M059J (cell line): Measurements from ENCODE around the gene SCN4A. TPM values are rescaled to one million over a fixed set of nuclear protein-coding genes. Genes with fewer than 3 reads are reported as not detected.
"Not testable (repeated sequence)": the region's sequence is repeated elsewhere in the genome, so short reads cannot be mapped to it uniquely, and the experiment has no call there.

Experiments
- DNase-seq: peaks from one replicate; pipeline ENCODE4 v3.0.0-alpha.2; 2012; ENCODE audit warnings: low read depth
- total RNA-seq: library from RNA; depleted of rRNA; stranded (reverse); fragments of >200 nt; shearing (Covaris generic); gene quantifications from 2 replicates; pipeline ENCODE4 v1.2.3, GENCODE V29; 2014

SCN4A gene
- total RNA-seq, 1 experiment from 2014 or later, result not detected

- no peak for DNase-seq
Observed at GRCh38 chr17:63916566-63917185, 56.0 kb downstream of the SCN4A start.

GRCh38 chr17:63915753-63916152, 57.0 kb downstream of the SCN4A start:
- not testable (repeated sequence) for DNase-seq

DNA sequence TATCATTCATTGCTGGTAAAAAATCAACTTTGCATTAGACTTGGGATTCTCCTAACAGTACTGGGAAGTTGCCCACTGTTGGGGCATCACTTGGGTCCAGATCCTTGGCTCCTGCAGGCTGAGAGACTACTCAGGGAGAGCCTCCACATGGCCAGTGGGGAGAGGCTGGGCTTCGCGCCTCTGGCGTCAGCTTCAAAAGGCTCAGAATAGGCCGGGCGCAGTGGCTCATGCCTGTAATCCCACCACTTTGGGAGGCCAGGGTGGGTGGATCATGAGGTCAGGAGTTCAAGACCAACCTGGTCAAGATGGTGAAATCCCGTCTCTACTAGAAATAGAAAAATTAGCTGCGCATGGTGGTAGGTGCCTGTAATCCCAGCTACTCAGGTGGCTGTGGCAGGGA, 58.2 kb downstream of the SCN4A start:
- DNase-seq, result no peak

DNA sequence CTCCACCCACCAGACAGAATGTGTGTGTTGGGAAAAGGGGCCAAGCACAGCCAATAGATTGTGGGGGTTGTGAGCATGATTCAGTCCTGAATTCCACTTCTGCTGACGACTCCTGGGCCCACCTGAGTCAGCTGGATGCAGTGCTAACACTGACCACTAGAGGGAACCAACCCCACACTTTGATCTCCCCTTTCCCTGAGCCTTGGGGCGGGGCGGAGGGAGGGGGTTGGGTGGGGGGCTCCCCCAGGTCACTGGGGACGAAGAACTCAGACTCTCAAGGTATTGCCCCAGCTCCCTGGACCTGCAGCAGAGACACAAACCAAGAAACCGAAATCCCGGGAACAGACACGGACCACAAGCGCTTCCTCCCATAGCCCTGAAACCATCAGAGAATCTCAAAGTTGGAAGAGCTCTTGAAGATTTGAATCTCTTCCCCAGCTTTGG, 61.0 kb downstream of the SCN4A start:
- peak; percentile 20 for DNase-seq

DNA sequence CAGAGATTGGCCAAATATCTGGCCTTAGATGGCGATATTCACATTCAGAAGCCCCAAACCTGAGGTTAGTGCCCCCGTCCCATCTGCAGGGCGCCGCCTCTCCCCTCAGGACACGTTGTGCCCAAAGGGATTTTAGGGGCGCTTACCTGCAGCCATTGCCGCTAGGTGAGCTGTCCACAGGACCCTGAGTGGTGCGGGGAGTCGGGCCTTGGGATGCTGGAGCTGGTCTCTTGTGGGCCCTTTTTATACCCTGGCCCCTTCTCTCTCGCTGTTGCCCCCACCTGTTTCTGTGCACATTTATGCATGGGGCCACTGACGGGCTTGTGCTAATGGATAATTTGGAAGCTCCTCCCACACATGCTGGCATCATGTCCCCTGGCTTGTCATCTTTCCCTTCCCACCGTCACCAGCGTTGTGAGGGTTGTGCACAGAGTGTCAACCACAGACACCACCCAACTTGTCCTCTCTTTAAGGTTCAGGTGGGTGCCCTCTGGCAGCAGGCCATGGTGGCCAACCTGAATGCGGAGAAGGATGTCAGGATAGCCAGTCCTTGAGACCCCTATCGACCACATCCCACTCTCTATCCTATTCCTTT, 61.6 kb downstream of the SCN4A start, which contains the start of gene CSHL1:
Gene CSHL1 (minus strand): TSS at position 218 of the 595 bp plus-strand sequence. CDS start 62 bp downstream, at position 156.
- no peak for DNase-seq

- DNase-seq, result no peak
Observed at GRCh38 chr17:63910096-63910495, 62.6 kb downstream of the SCN4A start.

- DNase-seq, result not testable (repeated sequence)
Observed at GRCh38 chr17:63909586-63909985, 63.1 kb downstream of the SCN4A start.

- peak; percentile 19 for DNase-seq
Observed at GRCh38 chr17:63907161-63907778, 65.4 kb downstream of the SCN4A start.

DNA sequence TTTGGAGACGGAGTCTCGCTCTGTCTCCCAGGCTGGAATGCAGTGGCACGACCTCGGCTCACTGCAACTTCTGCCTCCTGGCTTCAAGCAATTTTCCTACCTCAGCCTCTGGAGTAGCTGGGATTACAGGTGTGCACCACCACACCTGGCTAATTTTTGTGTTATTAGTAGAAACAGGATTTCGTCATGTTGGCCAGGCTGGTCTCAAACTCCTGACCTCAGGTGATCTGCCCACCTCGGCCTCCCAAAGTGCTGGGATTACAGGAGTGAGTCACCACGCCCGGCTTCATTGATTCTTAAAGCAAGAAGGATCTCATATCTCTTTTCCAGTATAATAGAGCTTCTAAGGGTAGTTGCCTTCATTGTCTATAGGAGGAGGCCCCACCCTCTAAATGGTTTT, 67.9 kb downstream of the SCN4A start:
- not testable (repeated sequence) for DNase-seq

DNA sequence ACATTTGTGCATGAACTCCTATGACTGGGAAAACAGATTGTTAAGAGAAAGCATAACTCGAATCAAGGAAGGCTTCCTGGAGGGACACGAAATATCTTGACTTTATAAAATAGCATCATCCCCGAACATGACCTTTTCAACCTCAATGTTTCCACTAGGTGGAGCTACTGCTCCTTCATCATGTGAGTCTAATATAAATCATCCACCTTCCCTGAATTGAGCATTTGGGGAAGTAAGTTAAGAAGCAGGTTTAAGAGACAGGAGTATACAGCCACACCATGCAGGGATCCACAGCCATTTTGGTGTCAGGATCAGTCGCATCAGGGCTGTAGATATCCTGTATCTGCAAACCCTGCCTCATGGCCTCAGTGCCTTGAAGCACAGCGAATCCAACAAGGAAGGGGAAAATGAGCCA, 68.9 kb downstream of the SCN4A start:
- not testable (repeated sequence) for DNase-seq

- DNase-seq, result not testable (repeated sequence)
Observed at GRCh38 chr17:63901971-63902370, 70.7 kb downstream of the SCN4A start.

DNA sequence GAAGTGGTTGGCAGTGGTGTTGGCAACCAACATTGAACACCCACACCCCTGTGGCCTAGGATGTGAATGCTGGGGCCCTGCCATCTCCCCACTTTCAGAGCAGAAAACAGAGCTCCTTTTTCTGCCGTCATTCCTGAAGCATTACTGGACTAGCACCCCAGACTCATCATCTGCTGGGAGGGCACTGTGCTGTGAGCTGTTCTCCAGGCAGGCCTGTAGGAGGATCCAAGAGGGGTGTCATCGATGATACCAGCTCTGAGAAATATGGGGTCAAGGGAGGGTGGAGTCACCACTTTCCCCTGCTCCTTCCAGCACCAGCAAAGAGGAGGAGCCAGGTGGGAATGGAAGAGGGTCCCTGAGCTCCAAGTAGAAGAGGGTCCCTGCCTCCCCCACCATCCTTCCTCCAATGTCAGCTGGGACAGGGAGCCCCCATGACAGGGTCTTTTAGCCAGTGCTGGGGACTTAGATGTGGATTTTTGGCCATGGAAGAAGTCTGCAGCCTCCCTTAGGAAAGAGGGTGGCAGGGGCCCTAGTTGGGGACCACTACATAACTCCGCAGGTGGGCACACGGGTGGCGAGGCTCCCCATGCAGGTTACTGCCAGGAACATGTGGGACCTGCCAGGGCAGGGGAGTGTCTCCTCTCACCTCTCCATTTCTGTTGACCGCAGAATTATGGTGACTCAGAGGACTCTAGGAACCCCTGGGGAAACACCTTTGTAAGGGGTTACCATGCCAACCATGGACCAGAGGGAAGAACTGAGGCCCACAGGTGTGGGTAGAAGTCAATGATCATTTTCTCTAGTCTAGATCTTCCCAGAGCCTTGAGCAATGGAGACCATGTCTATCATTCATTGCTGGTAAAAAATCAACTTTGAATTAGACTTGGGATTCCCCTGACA, 73.6 kb downstream of the SCN4A start:
- peak; percentile 36 for DNase-seq

DNA sequence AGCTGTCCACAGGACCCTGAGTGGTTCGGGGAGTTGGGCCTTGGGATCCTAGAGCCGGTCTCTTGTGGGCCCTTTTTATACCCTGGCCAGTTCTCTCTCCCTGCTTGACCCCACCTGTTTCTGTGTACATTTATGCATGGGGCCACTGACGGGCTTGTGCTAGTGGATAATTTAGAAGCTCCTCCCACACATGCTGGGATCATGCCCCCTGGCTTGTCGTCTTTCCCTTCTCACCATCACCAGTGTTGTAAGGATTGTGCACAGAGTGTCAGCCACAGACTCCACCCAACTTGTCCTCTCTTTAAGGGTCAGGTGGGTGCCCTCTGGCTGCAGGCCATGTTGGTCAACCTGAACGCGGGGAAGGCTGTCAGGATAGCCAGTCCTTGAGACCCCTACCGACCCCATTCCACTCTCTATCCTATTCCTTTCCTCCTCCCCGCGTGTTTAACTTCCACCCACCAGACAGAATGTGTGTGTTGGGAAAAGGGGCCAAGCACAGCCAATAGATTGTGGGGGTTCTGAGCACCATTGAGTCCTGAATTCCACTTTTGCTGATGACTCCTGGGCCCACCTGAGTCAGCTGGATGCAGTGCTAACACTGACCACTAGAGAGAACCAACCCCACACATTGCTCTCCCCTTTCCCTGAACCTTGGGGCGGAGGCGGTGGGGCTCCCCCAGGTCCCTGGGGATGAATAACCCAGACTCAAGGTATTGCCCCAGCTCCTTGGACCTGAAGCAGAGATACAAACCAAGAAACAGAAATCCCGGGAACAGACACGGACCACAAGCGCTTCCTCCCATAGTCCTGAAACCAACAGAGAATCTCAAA, 76.0 kb downstream of the SCN4A start, which contains the start of gene CSH1:
Gene CSH1 (minus strand): TSS at position 51 of the 831 bp plus-strand sequence. CDS start 63 bp downstream, outside the sequence.
- DNase-seq, result not testable (repeated sequence)

DNA sequence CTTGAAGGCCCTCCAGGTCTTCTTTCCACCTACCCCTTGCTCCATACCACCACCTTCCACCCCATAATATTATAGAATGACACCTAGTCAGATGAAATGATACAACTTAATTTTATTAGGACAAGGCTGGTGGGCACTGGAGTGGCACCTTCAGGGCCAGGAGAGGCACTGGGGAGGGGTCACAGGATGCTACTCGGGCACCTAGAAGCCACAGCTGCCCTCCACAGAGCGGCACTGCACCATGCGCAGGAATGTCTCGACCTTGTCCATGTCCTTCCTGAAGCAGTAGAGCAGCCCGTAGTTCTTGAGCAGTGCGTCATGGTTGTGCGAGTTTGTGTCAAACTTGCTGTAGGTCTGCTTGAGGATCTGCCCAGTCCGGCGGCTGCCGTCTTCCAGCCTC, 77.9 kb downstream of the SCN4A start:
- not testable (repeated sequence) for DNase-seq

- DNase-seq, result not testable (repeated sequence)
Observed at GRCh38 chr17:63894021-63894420, 78.7 kb downstream of the SCN4A start.

GRCh38 chr17:63892316-63893037, 80.2 kb downstream of the SCN4A start:
- DNase-seq, result not testable (repeated sequence)

- DNase-seq, result peak; percentile 18
Observed at GRCh38 chr17:63889026-63889848, 83.5 kb downstream of the SCN4A start.
